IPS-18c (cell line): ENCODE measurements around the gene PER1.

Experiments
- H3K4me3 ChIP-seq: 2 replicates; pipeline ENCODE4 v1.7.0; 2013; ENCODE audit warnings: low read depth, mild to moderate bottlenecking, low read length, moderate library complexity; ENCODE audit not compliant: insufficient read depth
- H3K9me3 ChIP-seq: one replicate; pipeline ENCODE4 v1.6.1; 2013; ENCODE audit warnings: mild to moderate bottlenecking, low read length, moderate library complexity; ENCODE audit not compliant: control insufficient read depth, insufficient read depth

The PER1 gene

DNA sequence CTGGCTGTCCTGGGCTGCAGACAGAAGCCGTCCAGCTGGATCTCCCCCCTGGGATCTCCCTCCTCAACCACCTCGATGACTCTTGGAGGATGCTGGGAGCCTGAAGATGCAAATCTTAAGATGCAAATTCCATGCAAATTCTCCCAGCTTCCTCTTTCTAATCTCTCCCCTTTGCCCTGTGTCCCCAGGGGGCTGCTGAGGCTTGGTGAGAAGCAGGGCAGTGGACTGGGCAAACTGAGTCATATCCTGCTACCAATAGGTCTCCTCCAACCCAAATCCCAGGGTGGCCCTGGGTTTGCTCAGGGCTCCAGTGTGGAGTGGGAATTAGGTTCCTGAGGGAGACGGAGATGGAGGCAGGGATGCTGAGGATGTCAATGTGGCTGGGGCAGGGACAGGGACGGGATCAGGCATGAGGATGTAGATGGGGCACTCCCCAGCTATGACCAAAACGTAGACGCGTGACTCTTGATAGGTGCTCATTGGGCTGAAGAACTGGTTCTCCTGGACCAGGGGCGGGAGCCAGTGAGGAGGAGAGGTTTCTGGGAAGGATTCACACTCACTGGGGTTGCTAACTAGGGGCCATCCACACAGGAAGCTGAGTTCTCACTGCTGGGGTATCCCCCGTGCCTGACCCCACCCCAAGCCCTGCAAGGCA, 61.0 kb downstream of the PER1 start:
- Histone ChIP-seq H3K4me3 (no peak overlapping the region; the same call in 1 of the 2 replicates), H3K9me3 (peaks cover 2% of the 10 kb centered on the region)
